ENCODE data around the gene WWP2.
A peak's percentile ranks its signal among the peaks of the same experiment; 100 is the strongest.
"Not testable (repeated sequence)": the region's sequence is repeated elsewhere in the genome, so short reads cannot be mapped to it uniquely, and the experiment has no call there.

The WWP2 gene

DNA sequence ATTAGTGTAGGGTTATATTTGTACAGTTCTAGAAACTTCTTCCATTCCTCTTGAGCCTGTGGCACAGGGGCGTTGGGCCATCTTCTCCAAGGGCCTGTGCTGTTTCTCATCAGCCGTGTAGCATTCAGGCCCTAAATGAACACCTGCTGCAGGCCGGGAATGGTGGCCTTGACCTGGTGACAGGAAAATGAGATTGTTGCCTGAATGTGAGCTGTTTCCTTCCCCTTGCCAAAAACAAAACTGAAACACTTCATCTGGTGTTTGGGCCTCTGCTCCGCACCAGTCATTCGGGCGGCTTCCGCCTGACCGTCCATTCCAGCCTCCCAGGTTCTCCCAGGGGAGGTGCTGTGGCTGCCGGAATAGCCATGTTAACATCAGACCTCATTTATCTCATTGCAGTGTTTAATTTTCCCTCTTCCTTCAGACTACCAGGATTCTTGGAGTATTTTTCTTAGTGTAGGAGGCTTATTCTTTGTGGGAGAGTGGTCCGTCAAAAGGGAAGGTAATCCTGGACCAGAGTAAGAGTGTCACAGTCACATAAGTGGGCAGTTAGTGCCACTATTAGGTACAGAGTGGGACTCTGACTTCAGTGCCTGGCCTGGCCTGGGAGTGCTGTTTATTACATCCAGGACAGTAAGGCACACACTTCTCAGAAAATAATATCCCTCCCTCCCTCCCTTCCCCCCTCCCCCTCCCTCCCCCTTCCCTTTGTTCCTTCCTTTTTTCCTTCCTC, 61.9 kb downstream of the WWP2 start:
- no peak overlapping the region for H3K4me3 ChIP-seq (ENCODE audit: low read depth, low read length)
- TF ChIP-seq CTCF (conservative IDR thresholded peaks at IDR 0.05; ENCODE audit: low read depth, low read length): no peak
- no peak for DNase-seq (ENCODE audit: low read depth)

DNA sequence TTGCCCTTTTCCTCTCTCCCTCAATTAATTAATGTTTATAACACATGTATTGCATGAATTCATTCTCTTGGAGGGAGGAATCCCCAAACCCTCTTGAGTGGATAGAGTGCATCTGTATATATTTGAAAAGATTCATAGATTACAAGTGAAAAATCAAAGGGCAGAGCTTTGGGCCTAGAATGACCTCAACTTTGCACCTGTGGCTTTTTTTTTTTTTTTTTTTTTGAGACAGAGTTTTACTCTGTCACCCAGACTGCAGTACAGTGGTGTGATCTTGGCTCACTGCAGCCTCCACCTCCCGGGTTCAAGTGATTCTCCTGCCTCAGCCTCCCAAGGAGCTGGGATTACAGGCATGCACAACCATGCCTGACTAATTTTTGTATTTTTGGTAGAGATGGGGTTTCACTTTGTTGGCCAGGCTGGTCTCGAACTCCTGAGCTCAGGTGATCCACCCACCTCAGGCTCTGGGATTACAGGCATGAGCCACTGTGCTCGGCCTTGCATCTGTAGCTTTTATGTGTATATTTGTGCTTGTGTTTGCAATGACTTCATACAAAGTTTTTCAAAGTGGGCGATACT, 62.5 kb downstream of the WWP2 start:
- not testable (repeated sequence) for H3K4me3 ChIP-seq (ENCODE audit: low read depth, low read length); DNase-seq (ENCODE audit: low read depth)

GRCh38 chr16:69827524-69827923, 65.4 kb downstream of the WWP2 start:
- no peak for TF ChIP-seq CTCF (conservative IDR thresholded peaks at IDR 0.05; ENCODE audit: low read depth, low read length)
- H3K4me3 ChIP-seq (ENCODE audit: low read depth, low read length): no peak overlapping the region
- DNase-seq (ENCODE audit: low read depth): no peak

GRCh38 chr16:69829338-69829737, 67.2 kb downstream of the WWP2 start:
- no peak overlapping the region for H3K4me3 ChIP-seq (ENCODE audit: low read depth, low read length)
- no peak for TF ChIP-seq CTCF (conservative IDR thresholded peaks at IDR 0.05; ENCODE audit: low read depth, low read length)
- no peak for DNase-seq (ENCODE audit: low read depth)

DNA sequence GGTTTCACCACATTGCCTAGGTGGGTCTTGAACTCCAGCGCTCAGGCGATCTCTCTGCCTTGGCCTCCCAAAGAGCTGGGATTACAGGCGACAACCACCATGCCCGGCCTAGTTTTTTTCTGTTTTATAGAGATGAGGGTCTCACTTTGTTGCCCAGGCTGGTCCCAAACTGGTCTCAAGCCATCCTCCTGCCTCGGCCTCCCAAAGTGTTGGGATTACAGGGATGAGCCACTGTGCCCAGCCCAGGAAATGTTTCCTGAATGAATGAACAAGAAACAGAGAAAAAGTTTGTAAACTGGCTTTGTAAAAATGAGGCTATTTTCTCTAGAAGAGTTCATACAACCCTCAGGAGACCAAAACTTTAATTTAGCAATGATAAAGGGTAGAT, 68.0 kb downstream of the WWP2 start:
- TF ChIP-seq CTCF (conservative IDR thresholded peaks at IDR 0.05; ENCODE audit: low read depth, low read length): no peak
- no peak for DNase-seq (ENCODE audit: low read depth)
- H3K4me3 ChIP-seq (ENCODE audit: low read depth, low read length): no peak overlapping the region

- no peak for DNase-seq (ENCODE audit: low read depth)
- no peak overlapping the region for H3K4me3 ChIP-seq (ENCODE audit: low read depth, low read length)
- TF ChIP-seq CTCF (conservative IDR thresholded peaks at IDR 0.05; ENCODE audit: low read depth, low read length): no peak
Observed at GRCh38 chr16:69830534-69831211, 68.5 kb downstream of the WWP2 start.

DNA sequence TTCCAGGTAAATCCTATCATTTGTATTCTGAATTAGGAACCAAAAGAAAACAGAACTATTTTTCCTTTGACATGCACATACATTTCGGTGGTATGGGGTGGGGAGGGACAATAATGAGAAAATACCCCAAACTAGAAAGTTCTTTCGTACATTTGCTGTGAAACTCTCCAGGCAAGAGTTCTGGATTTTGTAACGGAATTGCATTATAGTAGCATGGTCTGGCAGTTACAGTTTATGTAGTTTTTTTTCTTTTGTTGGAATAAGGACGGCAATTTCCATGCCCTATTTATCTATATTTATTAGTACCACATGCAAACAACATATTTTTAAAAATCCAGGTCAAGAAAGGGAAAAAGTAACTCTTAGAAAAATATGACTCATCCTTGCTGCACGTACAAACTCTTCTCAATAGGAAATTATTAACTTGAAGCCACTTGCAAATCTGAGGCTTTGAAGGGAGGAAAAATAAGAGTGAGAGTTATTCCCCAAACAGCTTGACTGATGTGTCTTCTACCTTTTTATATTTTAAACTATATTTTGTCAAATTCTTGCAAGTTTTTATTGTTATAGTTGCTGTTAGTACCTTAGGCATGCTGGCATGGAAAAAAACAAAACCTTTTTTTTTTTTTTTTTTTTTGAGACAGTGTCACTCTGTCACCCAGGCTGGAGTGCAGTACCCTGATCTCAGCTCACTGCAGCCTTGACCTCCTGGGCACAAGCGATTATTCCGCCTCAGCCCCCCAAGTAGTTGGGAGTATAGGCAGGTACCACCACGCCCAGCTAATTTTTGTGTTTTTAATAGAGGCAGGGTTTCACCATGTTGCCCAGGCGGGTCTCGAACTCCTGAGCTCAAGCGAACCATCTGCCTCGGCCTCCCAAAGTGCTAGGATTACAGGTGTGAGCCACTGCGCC, 69.3 kb downstream of the WWP2 start:
- TF ChIP-seq CTCF (conservative IDR thresholded peaks at IDR 0.05; ENCODE audit: low read depth, low read length): no peak
- peak; percentile 54 for DNase-seq (ENCODE audit: low read depth)
- H3K4me3 ChIP-seq (ENCODE audit: low read depth, low read length): no peak overlapping the region
